H1 (cell line): Measurements from ENCODE around the gene CEP83. TPM values are rescaled to one million over a fixed set of nuclear protein-coding genes. Genes with fewer than 3 reads are reported as not detected.

ENCODE experiments used
- CBX5 ChIP-seq: fragments of 300-800, 300-1000 bp; sonication (generic); IDR thresholded peaks from 2 replicates; pipeline ENCODE4 v1.7.1; 2016; ENCODE audit warnings: antibody characterized with exemption, low read length, low read depth
- CHD7 ChIP-seq: fragments of 300-600 bp; sonication (generic); IDR thresholded peaks from 2 replicates; pipeline ENCODE4 v1.7.1; 2012; ENCODE audit warnings: low read length, moderate library complexity, mild to moderate bottlenecking, inconsistent platforms; ENCODE audit not compliant: insufficient replicate concordance
- EZH2 ChIP-seq: fragments of 200-600 bp; sonication (generic); IDR thresholded peaks from 2 replicates; pipeline ENCODE4 v1.7.1; 2012; ENCODE audit warnings: low read depth, mild to moderate bottlenecking, moderate library complexity, low read length, inconsistent platforms; ENCODE audit not compliant: severe bottlenecking
- KDM5A ChIP-seq: fragments of 200-600 bp; IDR thresholded peaks from 2 replicates; pipeline ENCODE4 v1.7.1; 2012; ENCODE audit warnings: mild to moderate bottlenecking, low read length, inconsistent platforms, mixed read lengths
- POLR2AphosphoS5 ChIP-seq: IDR thresholded peaks from 2 replicates; pipeline ENCODE4 v1.6.1; 2011; ENCODE audit warnings: low read depth, low read length
- POU5F1 ChIP-seq: IDR thresholded peaks from 2 replicates; pipeline ENCODE4 v1.6.1; 2011; ENCODE audit warnings: low read depth, mild to moderate bottlenecking, low read length, moderate library complexity
- RAD21 ChIP-seq, 2 experiments: IDR thresholded peaks in 1 of 2; conservative IDR thresholded peaks in 1 of 2; 2 replicates each; pipeline ENCODE4 v1.6.1; 2011; ENCODE audit warnings: low read depth in 2 of 2, low read length in 2 of 2, improper control_type of control experiment in 1 of 2, inconsistent platforms in 1 of 2, mild to moderate bottlenecking in 1 of 2, moderate library complexity in 1 of 2
- SUZ12 ChIP-seq: fragments of 200-600 bp; sonication (generic); IDR thresholded peaks from 2 replicates; pipeline ENCODE4 v1.6.1; 2012; ENCODE audit warnings: mild to moderate bottlenecking, inconsistent platforms, low read length, moderate library complexity, mixed read lengths
- TAF7 ChIP-seq: optimal IDR thresholded peaks from 2 replicates; pipeline ENCODE3; 2011; ENCODE audit warnings: low read depth, mild to moderate bottlenecking, inconsistent platforms, low read length, moderate library complexity, borderline replicate concordance
- polyA plus RNA-seq, 7 experiments: library from polyadenylated mRNA; depleted of rRNA in 3 of 7; stranded (reverse) in 5 of 7; unstranded in 2 of 7; fragments of >200 nt in 5 of 7; fragments of 200-250 nt in 2 of 7; gene quantifications; 1 replicate in 5 of 7; 2 replicates in 1 of 7; 4 replicates in 1 of 7; pipeline versions ENCODE4 v1.2.1 to v1.2.3, GENCODE V29; 2011 to 2013; ENCODE audit warnings: missing spikeins in 2 of 7, mixed read lengths in 2 of 7
- total RNA-seq: library from RNA; stranded (reverse); fragmentation: NEBNext Ultra II Directional; extraction: Animal tissue kit (Norgen Biotek cat#: 25700); gene quantifications from 2 replicates; pipeline ENCODE4 v1.2.1, GENCODE V29; 2021

CEP83 gene
- total and polyA plus RNA-seq, 2 of the 8 experiments (the other 6 are each of a cell fraction or from before 2014, with no cell fraction given) = 6.0 to 25.8 TPM

- TF ChIP-seq CHD7 (no peak), EZH2 (no peak), KDM5A (no peak), TAF7 (no peak), POLR2AphosphoS5 (no peak), SUZ12 (no peak), RAD21 (IDR thresholded peaks at IDR 0.05 in 1 of 2, conservative IDR thresholded peaks at IDR 0.05 in 1 of 2; ENCODE audit: low read depth in 2 of 2, low read length in 2 of 2) (no peak), POU5F1 (no peak), CBX5 (no peak)
Measured at GRCh38 chr12:94460616-94460959, 921 bp upstream of the CEP83 start (continued).
